Measurements from ENCODE around the gene GOLGA6D.
"Not testable (repeated sequence)": the region's sequence is repeated elsewhere in the genome, so short reads cannot be mapped to it uniquely, and the experiment has no call there.

Gene GOLGA6D

DNA sequence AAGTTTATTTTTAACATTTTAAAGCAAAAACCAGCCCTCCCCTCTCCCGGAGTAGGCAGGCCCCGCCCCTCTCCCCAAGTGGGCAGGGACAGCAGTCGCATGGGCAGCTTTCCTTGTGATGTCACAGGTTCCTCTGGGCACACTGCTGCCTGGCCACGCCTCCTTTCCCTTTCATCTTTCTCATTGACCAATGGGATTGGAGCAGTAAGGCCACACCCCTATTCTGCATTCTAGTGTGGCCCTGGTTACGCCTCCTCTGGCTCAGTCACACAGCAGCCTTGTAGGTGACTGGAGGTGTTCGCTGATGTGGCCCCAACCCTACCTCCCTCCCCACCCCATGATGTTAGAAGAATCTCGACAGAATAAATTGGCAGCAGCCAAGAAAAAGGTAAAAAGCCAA is at the start of gene GOLGA6D:
Gene GOLGA6D (plus strand): TSS at position 264 of the 400 bp plus-strand sequence. CDS start 41 bp downstream, at position 305.
- not testable (repeated sequence) for DNase-seq

- no peak for DNase-seq
Measured at GRCh38 chr15:75233504-75234190, 49.0 kb upstream of the GOLGA6D start.

GRCh38 chr15:75234191-75234810 is 48.3 kb upstream of the GOLGA6D start:
- no peak for DNase-seq

DNA sequence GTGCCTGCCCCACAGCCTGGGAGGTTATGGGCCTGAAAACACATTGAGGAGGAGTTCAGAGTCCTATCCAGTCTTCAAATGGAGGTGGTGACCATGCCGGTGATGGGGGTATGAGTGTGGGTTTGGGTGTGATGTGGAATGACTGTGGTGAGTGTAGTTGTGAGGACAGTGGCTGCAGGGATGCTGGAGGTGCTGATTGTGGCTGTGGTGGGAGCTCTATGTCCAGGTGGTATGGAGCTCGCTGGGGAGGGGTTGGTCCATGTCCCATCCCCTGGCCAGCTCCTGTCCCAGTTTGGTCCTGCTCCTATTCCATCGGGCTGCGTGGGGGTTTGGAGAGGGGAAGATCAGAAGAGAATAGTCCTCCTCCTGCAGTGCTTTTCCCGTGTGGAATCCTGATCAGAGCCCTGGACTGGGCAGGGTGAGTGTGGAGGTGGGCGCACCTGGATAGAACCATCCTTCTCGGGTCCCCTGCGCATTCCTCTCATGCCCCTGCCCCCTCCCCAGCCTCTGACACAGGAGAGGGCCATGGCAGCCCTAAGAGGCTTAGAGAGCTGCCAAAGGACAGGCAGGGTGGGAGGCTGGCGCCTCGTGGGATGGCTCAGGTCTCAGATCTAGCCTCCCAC is 47.5 kb upstream of the GOLGA6D start:
- no peak for DNase-seq

GRCh38 chr15:75235760-75236729 is 46.6 kb upstream of the GOLGA6D start:
- no peak for DNase-seq

DNA sequence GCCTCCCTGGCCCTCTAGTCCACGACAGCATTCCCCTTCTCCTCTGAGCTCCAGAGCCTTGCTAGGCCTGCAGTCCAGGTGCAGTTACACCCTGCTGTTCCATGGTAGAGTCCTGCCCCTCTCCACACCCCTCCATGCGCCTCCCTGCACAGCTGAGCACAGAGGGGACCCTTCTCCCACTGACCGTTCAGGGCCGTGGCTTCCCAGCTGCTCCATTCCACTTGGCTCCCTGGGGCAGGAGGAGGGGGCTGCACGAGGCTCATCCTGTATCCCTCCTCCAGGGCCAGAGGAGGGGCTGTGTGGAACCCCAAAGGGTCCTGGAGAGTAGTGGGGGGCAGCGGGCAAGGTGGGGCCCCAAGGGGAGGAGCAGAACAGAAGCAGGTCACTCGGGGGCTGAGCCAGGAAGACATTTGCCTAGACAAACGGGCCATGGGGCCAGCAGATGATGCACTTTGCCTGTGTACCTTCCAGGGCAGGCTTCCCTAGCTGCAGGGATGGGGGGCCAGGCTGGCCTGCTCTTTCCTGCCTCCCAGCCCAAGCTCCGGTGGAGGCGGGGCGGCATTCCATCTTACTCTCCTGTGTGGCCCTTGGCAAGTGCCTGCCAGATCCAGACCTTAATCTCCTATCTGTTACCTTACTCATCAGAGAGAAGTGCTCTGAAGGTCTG is 45.2 kb upstream of the GOLGA6D start:
- no peak for DNase-seq

GRCh38 chr15:75238150-75238549 is 44.5 kb upstream of the GOLGA6D start:
- DNase-seq: no peak

- not testable (repeated sequence) for DNase-seq
Measured at GRCh38 chr15:75245741-75246140, 36.9 kb upstream of the GOLGA6D start.

- DNase-seq: not testable (repeated sequence)
Measured at GRCh38 chr15:75248991-75249390, 33.6 kb upstream of the GOLGA6D start.

DNA sequence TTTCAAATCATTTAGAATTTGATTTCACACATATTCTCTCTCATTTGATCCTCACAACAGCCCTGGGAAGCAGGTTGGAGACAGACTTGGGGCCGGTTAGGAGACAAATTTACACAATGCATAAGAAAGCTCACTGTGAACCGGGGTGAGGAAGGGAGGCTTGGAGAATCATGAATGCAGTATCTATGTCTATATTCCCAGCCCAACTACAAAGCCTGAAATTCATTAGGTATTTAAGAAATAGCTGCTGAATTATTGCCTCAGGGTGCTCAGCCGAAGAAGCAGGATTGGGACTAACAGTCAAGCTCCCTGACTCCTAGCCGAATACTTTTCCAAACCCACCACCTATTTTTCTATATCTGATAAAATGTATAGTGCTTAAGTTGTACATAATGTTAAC is 32.9 kb upstream of the GOLGA6D start:
- DNase-seq: no peak

DNA sequence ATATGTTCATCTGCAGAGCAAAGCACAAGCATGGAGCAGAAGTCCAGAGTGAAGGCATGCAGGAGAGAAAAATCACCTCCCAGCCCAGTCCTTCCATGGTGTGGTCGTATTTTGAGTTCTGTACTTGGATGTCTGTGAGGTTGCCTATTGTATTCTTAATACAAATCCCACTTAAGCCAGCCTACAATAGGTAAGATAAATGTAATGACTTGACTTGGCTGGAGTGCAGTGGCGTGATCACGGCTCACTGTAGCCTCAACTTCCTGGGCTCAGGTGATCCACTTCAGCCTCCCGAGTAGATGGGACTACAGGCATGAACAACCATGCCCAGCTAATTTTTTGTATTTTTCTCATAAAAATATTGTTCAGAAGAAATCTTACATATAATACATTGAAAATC is 31.3 kb upstream of the GOLGA6D start:
- DNase-seq: not testable (repeated sequence)

DNA sequence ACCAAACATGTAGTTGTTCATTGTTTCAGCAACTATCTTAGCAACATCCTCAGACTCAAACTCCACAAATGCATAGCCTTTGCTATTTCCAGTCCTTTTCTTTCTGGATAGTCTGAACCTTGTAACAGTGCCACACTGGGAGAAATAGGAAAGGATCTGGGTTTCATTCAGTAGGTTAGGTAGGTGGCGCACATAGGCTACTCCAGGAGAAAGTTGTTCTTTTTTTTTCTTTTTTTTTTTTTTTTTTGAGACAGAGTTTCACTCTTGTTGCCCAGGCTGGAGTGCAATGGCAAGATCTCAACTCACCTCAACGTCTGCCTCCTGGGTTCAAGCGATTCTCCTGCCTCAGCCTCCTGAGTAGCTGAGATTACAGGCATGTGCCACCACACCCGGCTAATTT is 30.4 kb upstream of the GOLGA6D start:
- not testable (repeated sequence) for DNase-seq

GRCh38 chr15:75258034-75258433 is 24.6 kb upstream of the GOLGA6D start, which contains the start of gene GOLGA6C:
Gene GOLGA6C, plus strand, starts transcription at chr15:75258334. Its CDS starts 265 bp downstream, at chr15:75258599.
- DNase-seq: not testable (repeated sequence)

DNA sequence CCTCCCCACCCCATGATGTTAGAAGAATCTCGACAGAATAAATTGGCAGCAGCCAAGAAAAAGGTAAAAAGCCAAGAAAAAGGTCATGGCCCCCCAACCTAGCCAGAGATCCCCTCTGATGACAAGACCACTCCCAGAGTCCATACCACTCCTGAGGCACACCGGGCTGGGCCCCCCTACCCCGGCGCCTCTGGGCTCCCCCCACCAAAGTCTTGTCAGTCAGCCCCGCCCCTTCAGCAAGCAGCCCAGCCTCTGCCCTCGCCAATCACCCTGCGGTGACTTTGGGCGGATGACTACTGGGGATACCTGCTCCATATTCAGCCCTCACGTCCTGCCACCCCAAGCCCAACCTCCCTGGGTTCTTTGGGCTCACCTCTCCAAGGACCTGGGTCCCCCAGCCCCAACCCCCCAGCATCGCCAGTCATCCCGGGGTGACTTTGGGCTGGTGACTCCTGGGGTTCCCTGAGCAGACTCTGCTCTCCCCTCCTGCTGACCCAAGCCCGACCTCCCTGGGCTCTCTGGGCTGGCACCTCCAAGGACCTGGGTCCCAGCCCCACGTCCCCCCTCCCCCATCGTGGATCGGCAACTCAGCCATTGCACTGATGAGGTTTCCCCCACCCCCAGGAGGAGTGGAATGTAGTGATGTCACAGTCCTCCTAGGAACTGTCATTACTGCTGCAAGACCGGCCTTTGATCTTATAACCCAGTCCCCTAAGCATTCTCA is 23.9 kb upstream of the GOLGA6D start:
- DNase-seq: not testable (repeated sequence)

GRCh38 chr15:75259873-75260272 is 22.8 kb upstream of the GOLGA6D start:
- not testable (repeated sequence) for DNase-seq

GRCh38 chr15:75273751-75274359 is 8.8 kb upstream of the GOLGA6D start:
- not testable (repeated sequence) for DNase-seq

DNA sequence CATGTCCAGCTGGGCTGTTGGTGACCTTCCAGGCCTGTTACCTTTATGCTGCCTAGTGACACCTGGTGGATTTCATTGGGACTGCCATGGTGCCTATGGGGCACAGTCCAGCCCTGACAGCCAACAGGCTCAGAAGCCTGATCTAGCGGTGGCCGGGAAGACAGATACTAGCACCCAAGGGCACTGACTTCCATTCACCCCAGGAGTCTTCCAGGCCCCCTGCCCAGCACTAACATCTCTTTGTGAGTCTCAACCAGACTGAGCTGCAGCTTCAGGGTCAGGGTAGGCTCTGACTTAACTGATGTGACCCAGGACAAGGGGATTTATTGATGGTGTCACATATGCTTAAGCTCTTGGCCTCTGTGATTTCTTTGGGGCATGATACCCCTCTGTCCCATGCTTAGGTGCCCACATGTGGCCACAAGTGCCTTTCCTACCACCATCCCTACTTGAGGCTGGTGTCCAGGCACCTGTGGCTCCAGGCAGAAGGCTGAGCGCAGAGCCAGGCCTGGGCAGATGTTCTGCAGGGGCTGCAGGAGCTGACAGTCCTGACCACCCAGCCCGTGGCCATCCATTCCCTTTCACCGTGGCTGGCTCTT is 8.0 kb upstream of the GOLGA6D start:
- DNase-seq: peak; percentile 81

DNA sequence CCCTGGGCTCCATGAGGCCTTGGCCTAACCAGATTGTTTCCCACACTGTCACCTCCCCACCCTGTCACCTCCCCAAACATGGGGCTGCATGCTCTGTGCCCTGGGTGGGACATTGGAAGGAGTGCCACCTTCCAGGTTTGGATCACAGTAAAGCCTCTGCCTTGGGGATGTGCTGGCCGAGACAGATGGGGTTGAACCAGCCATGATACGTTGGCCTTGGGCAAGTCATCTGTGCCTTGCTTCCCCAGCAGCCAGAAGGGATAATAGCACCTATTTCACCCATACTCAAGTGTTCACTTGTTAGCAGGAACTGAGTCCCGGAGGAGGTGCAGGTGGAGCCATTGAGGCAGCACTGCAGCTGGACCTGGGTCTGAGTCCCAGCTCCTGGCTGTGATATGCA is 7.0 kb upstream of the GOLGA6D start:
- not testable (repeated sequence) for DNase-seq

DNA sequence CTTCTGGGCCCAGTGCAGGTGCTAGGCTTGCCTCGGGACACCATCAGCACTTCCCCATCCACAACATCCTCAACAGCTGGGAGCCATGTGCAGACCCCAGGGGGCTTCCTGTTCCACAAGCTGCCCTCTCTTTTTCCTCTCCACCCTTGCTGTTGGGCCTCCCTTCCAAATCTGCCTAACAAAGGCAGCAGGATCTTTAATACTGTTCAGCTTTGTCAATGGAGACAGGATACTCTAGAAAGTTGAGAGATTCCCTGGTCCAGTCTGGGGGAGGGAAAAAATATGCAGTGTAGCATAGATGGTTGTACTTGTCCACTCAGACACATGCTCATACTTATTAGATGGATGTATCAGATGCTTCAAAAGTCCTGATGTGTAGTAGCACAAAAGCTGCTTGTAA is 4.1 kb upstream of the GOLGA6D start:
- not testable (repeated sequence) for DNase-seq

GRCh38 chr15:75284152-75284551 is 1.5 kb downstream of the GOLGA6D start:
- DNase-seq: not testable (repeated sequence)

Data from activated CD4-positive, alpha-beta T cell treated with anti-CD3 and anti-CD28 coated beads, Interleukin-10, Interleukin-2, amounts not matched to agents 100 ng/mL and 50 ng/mL, durations not matched to agents 16 hours and 8 hours (primary cell).